Endodermal cell (in vitro differentiated cells): ENCODE measurements around the gene RPL4. TPM values are rescaled to one million over a fixed set of nuclear protein-coding genes. Genes with fewer than 3 reads are reported as not detected.

Experiments used
- DNase-seq: peaks from one replicate; pipeline ENCODE4 v3.0.0-alpha.2; 2017
- H3K27ac ChIP-seq: 2 replicates; pipeline ENCODE4 v1.5.1; 2013; ENCODE audit warnings: mild to moderate bottlenecking, low read depth, low read length, moderate library complexity
- H3K27me3 ChIP-seq: 2 replicates; pipeline ENCODE4 v1.6.1; 2013; ENCODE audit warnings: mild to moderate bottlenecking, low read length, moderate library complexity; ENCODE audit not compliant: insufficient read depth, control insufficient read depth, poor library complexity, severe bottlenecking
- H3K36me3 ChIP-seq: 2 replicates; pipeline ENCODE4 v1.7.0; 2013; ENCODE audit warnings: mild to moderate bottlenecking, low read length, moderate library complexity; ENCODE audit not compliant: control insufficient read depth, insufficient read depth
- H3K4me1 ChIP-seq: one replicate; pipeline ENCODE4 v1.7.0; 2013; ENCODE audit warnings: low read length; ENCODE audit not compliant: control insufficient read depth, insufficient read depth
- H3K4me3 ChIP-seq: 2 replicates; pipeline ENCODE4 v1.5.1; 2013; ENCODE audit warnings: mild to moderate bottlenecking, low read length, moderate library complexity
- H3K9ac ChIP-seq: 2 replicates; pipeline ENCODE4 v1.6.1; 2013; ENCODE audit warnings: mild to moderate bottlenecking, low read length, moderate library complexity; ENCODE audit not compliant: poor library complexity, severe bottlenecking; ENCODE audit errors: extremely low read depth
- H3K9me3 ChIP-seq: 2 replicates; pipeline ENCODE4 v1.6.1; 2013; ENCODE audit warnings: mild to moderate bottlenecking, low read length, moderate library complexity; ENCODE audit not compliant: control insufficient read depth
- H3K27ac Mint-ChIP-seq: 2 replicates; pipeline ENCODE4 v1.8.0; 2020; ENCODE audit warnings: mixed read lengths
- H3K27me3 Mint-ChIP-seq: 2 replicates; pipeline ENCODE4 v1.8.0; 2021; ENCODE audit warnings: mild to moderate bottlenecking, mixed read lengths; ENCODE audit not compliant: insufficient read depth
- H3K36me3 Mint-ChIP-seq: 2 replicates; pipeline ENCODE4 v1.8.0; 2020; ENCODE audit warnings: low read depth, mixed read lengths
- H3K4me1 Mint-ChIP-seq: 2 replicates; pipeline ENCODE4 v1.8.0; 2020; ENCODE audit warnings: mixed read lengths
- H3K4me3 Mint-ChIP-seq: 2 replicates; pipeline ENCODE4 v1.8.0; 2020; ENCODE audit warnings: mild to moderate bottlenecking, moderate library complexity, mixed read lengths
- H3K9me3 Mint-ChIP-seq: 2 replicates; pipeline ENCODE4 v1.8.0; 2020; ENCODE audit warnings: mild to moderate bottlenecking, mixed read lengths
- WGBS, 2 experiments: methylation state at CpG; one replicate each; pipeline versions ENCODE4 v1.1.5 to v1.1.7; 2013; ENCODE audit warnings: missing lambda C conversion rate in 2 of 2, mixed read lengths in 1 of 2; ENCODE audit not compliant: insufficient coverage in 1 of 2, insufficient read length in 1 of 2; 5-methylcytosine and 5-hydroxymethylcytosine counted together
- long read RNA-seq, 4 experiments: library from polyadenylated mRNA in 2 of 4; library from RNA in 1 of 4; library from capped mRNA in 1 of 4; stranded (forward) in 3 of 4; unstranded in 1 of 4; transcript quantifications; one replicate each; pipeline ENCODE4 v2.0.0, GENCODE V29; 2020 to 2021; ENCODE audit warnings: inconsistent platforms in 1 of 4
- polyA plus RNA-seq, 2 experiments: library from polyadenylated mRNA; stranded (reverse); fragments of 50-300 nt; gene quantifications; one replicate each; pipeline ENCODE4 v1.2.3, GENCODE V29; 2013
- total RNA-seq, 2 donors: library from RNA; stranded (reverse); fragmentation: NEBNext Ultra II Directional in 1 of 2; extraction: Animal tissue kit (Norgen Biotek cat#: 25700) in 1 of 2; gene quantifications; 2 replicates in 1 of 2; 3 replicates in 1 of 2; pipeline ENCODE4 v1.2.1, GENCODE V29; 2021
- TF ChIP-seq, protein P1 (sequence below): fragments of 200-600 bp; sonication (generic); conservative IDR thresholded peaks from 2 replicates; pipeline ENCODE4 v1.5.0; 2021; ENCODE audit warnings: antibody characterized with exemption, mild to moderate bottlenecking

The RPL4 gene
- total RNA-seq, result 1,000 to 10,000 TPM; 2,700 to 3,227 TPM
- 4,331 TPM for polyA plus RNA-seq (2013, experiment 1 of 2)
- polyA plus RNA-seq (2013, experiment 2 of 2), result 4,059 TPM
- long read RNA-seq, experiment 1, transcript RPL4-201 (10 exons, 2,769 nt), result major isoform, 391 of 1,032 reads
- long read RNA-seq, experiment 1, partial matches to known transcripts, result 395 of 1,032 reads
- long read RNA-seq, experiment 1, other reads (novel, unspliced or antisense), result 245 of 1,032 reads
- long read RNA-seq, experiment 2, transcript RPL4-201 (10 exons, 2,769 nt), result major isoform, 1,097 of 1,193 reads
- long read RNA-seq, experiment 2, partial matches to known transcripts, result 81 of 1,193 reads
- long read RNA-seq, experiment 2, other reads (novel, unspliced or antisense), result 15 of 1,193 reads
- long read RNA-seq, experiment 3, transcript RPL4-201 (10 exons, 2,769 nt), result major isoform, 9,428 of 9,681 reads
- long read RNA-seq, experiment 3, transcript RPL4-214 (8 exons, 2,003 nt), result minor isoform, 5 of 9,681 reads
- long read RNA-seq, experiment 3, partial matches to known transcripts, result 153 of 9,681 reads
- long read RNA-seq, experiment 3, other reads (novel, unspliced or antisense), result 93 of 9,681 reads
- long read RNA-seq, experiment 4, transcript RPL4-201 (10 exons, 2,769 nt), result major isoform, 3,738 of 3,931 reads
- long read RNA-seq, experiment 4, partial matches to known transcripts, result 163 of 3,931 reads
- long read RNA-seq, experiment 4, other reads (novel, unspliced or antisense), result 27 of 3,931 reads

DNA sequence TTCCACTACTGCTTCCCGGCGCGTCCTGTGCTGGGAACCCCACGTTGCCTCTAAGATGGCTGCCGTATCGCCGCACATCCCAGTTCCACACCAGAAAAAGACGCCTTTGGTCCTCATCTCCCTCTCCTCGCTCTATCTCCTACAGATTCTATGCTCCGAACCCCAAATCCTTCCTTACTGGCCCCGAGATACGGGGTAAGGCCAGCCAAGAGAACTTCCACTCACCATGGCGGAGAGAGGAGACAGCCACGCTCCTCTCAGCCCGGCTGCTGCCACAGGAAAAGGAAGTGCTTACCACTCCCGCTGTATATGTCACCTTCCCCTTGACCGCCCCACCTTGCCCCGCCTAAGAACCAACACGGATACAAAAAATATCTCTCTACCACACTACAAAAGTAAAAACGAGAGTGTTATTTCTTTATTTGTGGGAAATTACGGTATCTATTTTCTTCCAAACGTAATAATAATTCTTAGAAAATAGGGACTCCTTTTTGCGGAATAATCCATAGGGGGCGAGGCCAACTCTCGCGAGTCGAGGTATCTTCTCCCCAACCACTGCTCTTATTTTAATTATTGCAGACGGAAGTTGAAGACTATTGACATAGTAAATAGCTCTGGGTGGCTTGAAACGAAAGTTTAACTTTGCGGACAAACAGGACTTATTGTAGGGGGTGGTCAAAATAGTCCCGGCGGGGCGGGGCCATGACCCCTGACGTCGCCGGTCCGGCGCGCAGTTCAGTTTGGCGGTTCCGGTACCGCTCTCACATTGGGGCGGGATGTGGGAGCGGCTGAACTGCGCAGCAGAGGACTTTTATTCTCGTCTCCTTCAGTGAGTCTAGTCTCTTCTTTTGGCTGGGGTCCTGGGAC lies at the start of gene RPL4, which contains the start of gene ZWILCH:
Gene RPL4 (minus strand): TSS at position 293 of the 867 bp plus-strand sequence. CDS start 65 bp downstream, at position 228.
Gene ZWILCH (plus strand): TSS at position 764 of the 867 bp plus-strand sequence. CDS start 13 bp downstream, at position 777.
- Mint-ChIP-seq H3K27ac (peak within 1 kb of the TSS; percentile 98), H3K4me1 (peaks cover 37% of the 10 kb centered on the region), H3K9me3 (no peaks in the 10 kb centered on the region), H3K36me3 (peaks cover 55% of the 10 kb centered on the region), H3K4me3 (peak within 1 kb of the TSS; percentile 91), H3K27me3 (no peaks in the 10 kb centered on the region)
- TF ChIP-seq, protein P1, sequence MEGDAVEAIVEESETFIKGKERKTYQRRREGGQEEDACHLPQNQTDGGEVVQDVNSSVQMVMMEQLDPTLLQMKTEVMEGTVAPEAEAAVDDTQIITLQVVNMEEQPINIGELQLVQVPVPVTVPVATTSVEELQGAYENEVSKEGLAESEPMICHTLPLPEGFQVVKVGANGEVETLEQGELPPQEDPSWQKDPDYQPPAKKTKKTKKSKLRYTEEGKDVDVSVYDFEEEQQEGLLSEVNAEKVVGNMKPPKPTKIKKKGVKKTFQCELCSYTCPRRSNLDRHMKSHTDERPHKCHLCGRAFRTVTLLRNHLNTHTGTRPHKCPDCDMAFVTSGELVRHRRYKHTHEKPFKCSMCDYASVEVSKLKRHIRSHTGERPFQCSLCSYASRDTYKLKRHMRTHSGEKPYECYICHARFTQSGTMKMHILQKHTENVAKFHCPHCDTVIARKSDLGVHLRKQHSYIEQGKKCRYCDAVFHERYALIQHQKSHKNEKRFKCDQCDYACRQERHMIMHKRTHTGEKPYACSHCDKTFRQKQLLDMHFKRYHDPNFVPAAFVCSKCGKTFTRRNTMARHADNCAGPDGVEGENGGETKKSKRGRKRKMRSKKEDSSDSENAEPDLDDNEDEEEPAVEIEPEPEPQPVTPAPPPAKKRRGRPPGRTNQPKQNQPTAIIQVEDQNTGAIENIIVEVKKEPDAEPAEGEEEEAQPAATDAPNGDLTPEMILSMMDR, result no peak
- 0% methylated on average over 27 to 41 of the region's 46 CpGs for WGBS, 2 experiments
- Histone ChIP-seq H3K9me3 (no peaks in the 10 kb centered on the region), H3K9ac (peak within 1 kb of the TSS; percentile 96), H3K4me1 (no peaks in the 10 kb centered on the region), H3K27ac (peak within 1 kb of the TSS; percentile 84), H3K4me3 (peak within 1 kb of the TSS; percentile 96), H3K27me3 (no peaks in the 10 kb centered on the region), H3K36me3 (peaks cover 53% of the 10 kb centered on the region)
- DNase-seq, result peak; percentile 86

- Mint-ChIP-seq H3K27ac (no peak overlapping the region), H3K27me3 (no peaks in the 10 kb centered on the region), H3K4me3 (no peak overlapping the region), H3K36me3 (peaks cover 44% of the 10 kb centered on the region), H3K4me1 (no peaks in the 10 kb centered on the region), H3K9me3 (no peaks in the 10 kb centered on the region)
- H3K27ac ChIP-seq, result no peak overlapping the region
- DNase-seq, result no peak
- H3K4me1 ChIP-seq, result no peaks in the 10 kb centered on the region
- no peaks in the 10 kb centered on the region for H3K9me3 ChIP-seq
- no peaks in the 10 kb centered on the region for H3K27me3 ChIP-seq
- 60 to 86% methylated on average over 1 of the region's 1 CpG for WGBS, 2 experiments
- no peak overlapping the region for H3K9ac ChIP-seq
- TF ChIP-seq, protein P1, result no peak
- H3K36me3 ChIP-seq, result peaks cover 51% of the 10 kb centered on the region
- H3K4me3 ChIP-seq, result no peak overlapping the region
Measured at GRCh38 chr15:66545255-66545654, 40.6 kb upstream of the RPL4 start.

DNA sequence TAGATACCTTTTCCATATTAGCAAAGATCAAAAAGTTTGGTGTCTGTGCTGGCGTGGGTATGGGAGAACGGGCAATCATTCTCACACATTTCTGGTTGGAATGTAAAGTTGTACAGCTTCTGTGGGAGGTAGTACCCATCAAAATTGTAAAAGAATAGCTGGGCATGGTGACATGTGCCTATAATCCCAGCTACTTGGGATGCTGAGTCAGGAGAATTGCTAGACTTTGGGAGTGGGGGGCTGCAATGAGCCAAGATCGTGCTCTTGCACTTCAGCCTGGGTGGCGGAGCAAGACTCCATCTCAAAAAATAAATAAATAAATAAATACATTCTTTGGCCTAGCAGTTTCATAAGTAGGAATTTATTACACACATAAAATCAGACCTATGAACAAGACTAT lies 38.2 kb upstream of the RPL4 start:
- no peak for DNase-seq

More for the DNA sequence above, 38.2 kb upstream of the RPL4 start:
- no peak overlapping the region for H3K27ac ChIP-seq
- TF ChIP-seq, protein P1, result no peak
- H3K4me3 Mint-ChIP-seq, result no peak overlapping the region
- no peak overlapping the region for H3K27ac Mint-ChIP-seq
- WGBS, 2 experiments, result 100% methylated on average over 1 to 2 of the region's 4 CpGs
- peaks cover 56% of the 10 kb centered on the region for H3K36me3 ChIP-seq
- no peak overlapping the region for H3K9ac ChIP-seq
- H3K4me3 ChIP-seq, result no peak overlapping the region
- no peaks in the 10 kb centered on the region for H3K27me3 ChIP-seq
- no peaks in the 10 kb centered on the region for H3K27me3 Mint-ChIP-seq
- no peaks in the 10 kb centered on the region for H3K9me3 ChIP-seq
- H3K4me1 Mint-ChIP-seq, result no peaks in the 10 kb centered on the region
- H3K4me1 ChIP-seq, result no peaks in the 10 kb centered on the region
- no peaks in the 10 kb centered on the region for H3K9me3 Mint-ChIP-seq
- H3K36me3 Mint-ChIP-seq, result peaks cover 54% of the 10 kb centered on the region
